Neural cell (in vitro differentiated cells): ENCODE data around the gene INSIG1. TPM values are rescaled to one million over a fixed set of nuclear protein-coding genes. Genes with fewer than 3 reads are reported as not detected.

Experiments used
- H2AFZ ChIP-seq: fragments of 200-600, 300-800 bp; sonication (generic), shearing (Covaris generic); 2 replicates; pipeline ENCODE4 v1.6.0; 2014; ENCODE audit warnings: low read depth, mild to moderate bottlenecking, antibody characterized with exemption, low read length, moderate library complexity
- H3F3A ChIP-seq: fragments of 200-600 bp; shearing (Covaris generic); 2 replicates; pipeline ENCODE4 v1.6.1; 2016; ENCODE audit warnings: mild to moderate bottlenecking, moderate library complexity, mixed read lengths, antibody characterized with exemption, low read length; ENCODE audit not compliant: insufficient read depth, poor library complexity, severe bottlenecking
- H3K27ac ChIP-seq: fragments of 200-600, 300-800 bp; sonication (generic), shearing (Covaris generic); 2 replicates; pipeline ENCODE4 v1.5.1; 2014; ENCODE audit warnings: mild to moderate bottlenecking, low read length, moderate library complexity
- H3K27me3 ChIP-seq: fragments of 300-800, 200-600 bp; sonication (generic), shearing (Covaris generic); 2 replicates; pipeline ENCODE4 v1.6.0; 2014; ENCODE audit warnings: mild to moderate bottlenecking, low read depth, low read length, moderate library complexity; ENCODE audit not compliant: insufficient read depth
- H3K36me3 ChIP-seq: fragments of 300-800, 200-600 bp; sonication (generic), shearing (Covaris generic); 2 replicates; pipeline ENCODE4 v1.5.1; 2014; ENCODE audit warnings: mild to moderate bottlenecking, antibody characterized with exemption, low read length, moderate library complexity; ENCODE audit not compliant: insufficient read depth
- H3K4me2 ChIP-seq: fragments of 300-800, 200-600 bp; sonication (generic), shearing (Covaris generic); 2 replicates; pipeline ENCODE4 v1.6.0; 2014; ENCODE audit warnings: mild to moderate bottlenecking, low read length
- H3K4me3 ChIP-seq: fragments of 300-800, 200-600 bp; sonication (generic), shearing (Covaris generic); 2 replicates; pipeline ENCODE4 v1.5.1; 2014; ENCODE audit warnings: mild to moderate bottlenecking, low read length, moderate library complexity
- H3K79me2 ChIP-seq: fragments of 200-600 bp; shearing (Covaris generic); replicated peaks from 2 replicates; pipeline ENCODE4 v1.6.0; 2014; ENCODE audit warnings: mild to moderate bottlenecking, low read length, moderate library complexity; ENCODE audit not compliant: insufficient read depth
- H3K9ac ChIP-seq: fragments of 300-800, 200-600 bp; sonication (generic), shearing (Covaris generic); 2 replicates; pipeline ENCODE4 v1.6.1; 2016; ENCODE audit warnings: mild to moderate bottlenecking, low read length, mixed read lengths
- H3K9me2 ChIP-seq: fragments of 200-600 bp; shearing (Covaris generic); 2 replicates; pipeline ENCODE4 v1.6.1; 2016; ENCODE audit warnings: mild to moderate bottlenecking, low read length, mixed read lengths; ENCODE audit not compliant: insufficient read depth
- H3K9me3 ChIP-seq: fragments of 200-600, 300-800 bp; sonication (generic), shearing (Covaris generic); 2 replicates; pipeline ENCODE4 v1.6.1; 2016; ENCODE audit warnings: mild to moderate bottlenecking, mixed run types, low read length, moderate library complexity, mixed read lengths
- H4K20me1 ChIP-seq: fragments of 200-600 bp; shearing (Covaris generic); 2 replicates; pipeline ENCODE4 v1.6.1; 2016; ENCODE audit warnings: mild to moderate bottlenecking, mixed run types; ENCODE audit not compliant: insufficient read depth
- CTCF ChIP-seq: fragments of 450-650 bp; IDR thresholded peaks from 2 replicates; pipeline ENCODE4 v1.5.1; 2014; ENCODE audit warnings: antibody characterized with exemption, mild to moderate bottlenecking, moderate library complexity; ENCODE audit not compliant: poor library complexity, severe bottlenecking
- EP300 ChIP-seq: fragments of 450-650 bp; conservative IDR thresholded peaks from 2 replicates; pipeline ENCODE4 v1.6.1; 2014; ENCODE audit warnings: antibody characterized with exemption, mild to moderate bottlenecking, moderate library complexity; ENCODE audit not compliant: poor library complexity, severe bottlenecking
- EZH2 ChIP-seq: fragments of 200-600, 300-800 bp; shearing (Covaris generic), sonication (generic); IDR thresholded peaks from 2 replicates; pipeline ENCODE4 v1.6.1; 2014; ENCODE audit warnings: antibody characterized with exemption, low read length, borderline replicate concordance, mild to moderate bottlenecking; ENCODE audit not compliant: insufficient read depth, poor library complexity, severe bottlenecking
- MXI1 ChIP-seq: fragments of 450-650 bp; conservative IDR thresholded peaks from 2 replicates; pipeline ENCODE4 v1.6.1; 2014; ENCODE audit warnings: antibody characterized with exemption, mild to moderate bottlenecking; ENCODE audit not compliant: poor library complexity, severe bottlenecking
- POLR2AphosphoS5 ChIP-seq: IDR thresholded peaks from 2 replicates; pipeline ENCODE4 v1.6.1; 2012
- RAD21 ChIP-seq: fragments of 450-650 bp; conservative IDR thresholded peaks from 2 replicates; pipeline ENCODE4 v1.6.1; 2014; ENCODE audit warnings: antibody characterized with exemption, mild to moderate bottlenecking, moderate library complexity
- SMC3 ChIP-seq: fragments of 450-650 bp; conservative IDR thresholded peaks from 2 replicates; pipeline ENCODE4 v1.6.1; 2014; ENCODE audit warnings: antibody characterized with exemption, mild to moderate bottlenecking, moderate library complexity; ENCODE audit not compliant: poor library complexity
- TAF1 ChIP-seq: IDR thresholded peaks from 2 replicates; pipeline ENCODE4 v1.6.1; 2012; ENCODE audit warnings: low read depth
- polyA plus RNA-seq: library from polyadenylated mRNA; depleted of rRNA; stranded (reverse); fragments of >200 nt; gene quantifications from 2 replicates; pipeline ENCODE4 v1.2.3, GENCODE V29; 2014
- TF ChIP-seq, protein P1 (sequence below): IDR thresholded peaks from 2 replicates; pipeline ENCODE4 v1.6.1; 2012; ENCODE audit warnings: borderline replicate concordance

The INSIG1 gene
- polyA plus RNA-seq, 1 donor from 2014 or later = 71.0 TPM

GRCh38 chr7:155257482-155258225, 40.0 kb upstream of the INSIG1 start:
- H2AFZ ChIP-seq = no peak overlapping the region
- no peak overlapping the region for H3K27ac ChIP-seq
- no peak overlapping the region for H3K4me2 ChIP-seq

DNA sequence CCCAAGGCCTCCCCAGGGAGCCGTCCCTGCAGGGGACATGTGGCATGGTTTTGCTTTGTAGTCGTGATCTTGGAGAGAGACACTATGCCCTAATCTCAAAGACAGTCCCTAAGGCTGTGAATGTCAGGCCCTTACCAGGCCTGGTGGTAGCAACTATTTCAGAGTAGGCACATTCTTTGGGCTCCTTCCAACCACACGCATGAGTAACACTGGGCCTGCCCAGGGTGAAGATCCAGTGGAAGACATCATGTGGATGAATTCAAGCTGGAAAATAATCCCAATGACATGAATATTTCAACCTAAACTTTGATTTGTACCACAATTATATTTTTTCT, 39.5 kb upstream of the INSIG1 start:
- Histone ChIP-seq H3K9me3 (no peaks in the 10 kb centered on the region), H3K36me3 (no peaks in the 10 kb centered on the region), H3F3A (no peaks in the 10 kb centered on the region), H3K9me2 (no peaks in the 10 kb centered on the region), H4K20me1 (no peaks in the 10 kb centered on the region), H3K27ac (no peak overlapping the region), H3K79me2 (no peaks in the 10 kb centered on the region), H3K27me3 (no peaks in the 10 kb centered on the region), H2AFZ (no peak overlapping the region), H3K4me3 (no peak overlapping the region), H3K4me2 (no peak overlapping the region), H3K9ac (no peak overlapping the region)
- no peak for TF ChIP-seq RAD21
- TF ChIP-seq CTCF = no peak
- no peak for TF ChIP-seq SMC3
- TF ChIP-seq MXI1 = no peak
- no peak for TF ChIP-seq TAF1
- TF ChIP-seq POLR2AphosphoS5 = no peak
- TF ChIP-seq, protein P1, sequence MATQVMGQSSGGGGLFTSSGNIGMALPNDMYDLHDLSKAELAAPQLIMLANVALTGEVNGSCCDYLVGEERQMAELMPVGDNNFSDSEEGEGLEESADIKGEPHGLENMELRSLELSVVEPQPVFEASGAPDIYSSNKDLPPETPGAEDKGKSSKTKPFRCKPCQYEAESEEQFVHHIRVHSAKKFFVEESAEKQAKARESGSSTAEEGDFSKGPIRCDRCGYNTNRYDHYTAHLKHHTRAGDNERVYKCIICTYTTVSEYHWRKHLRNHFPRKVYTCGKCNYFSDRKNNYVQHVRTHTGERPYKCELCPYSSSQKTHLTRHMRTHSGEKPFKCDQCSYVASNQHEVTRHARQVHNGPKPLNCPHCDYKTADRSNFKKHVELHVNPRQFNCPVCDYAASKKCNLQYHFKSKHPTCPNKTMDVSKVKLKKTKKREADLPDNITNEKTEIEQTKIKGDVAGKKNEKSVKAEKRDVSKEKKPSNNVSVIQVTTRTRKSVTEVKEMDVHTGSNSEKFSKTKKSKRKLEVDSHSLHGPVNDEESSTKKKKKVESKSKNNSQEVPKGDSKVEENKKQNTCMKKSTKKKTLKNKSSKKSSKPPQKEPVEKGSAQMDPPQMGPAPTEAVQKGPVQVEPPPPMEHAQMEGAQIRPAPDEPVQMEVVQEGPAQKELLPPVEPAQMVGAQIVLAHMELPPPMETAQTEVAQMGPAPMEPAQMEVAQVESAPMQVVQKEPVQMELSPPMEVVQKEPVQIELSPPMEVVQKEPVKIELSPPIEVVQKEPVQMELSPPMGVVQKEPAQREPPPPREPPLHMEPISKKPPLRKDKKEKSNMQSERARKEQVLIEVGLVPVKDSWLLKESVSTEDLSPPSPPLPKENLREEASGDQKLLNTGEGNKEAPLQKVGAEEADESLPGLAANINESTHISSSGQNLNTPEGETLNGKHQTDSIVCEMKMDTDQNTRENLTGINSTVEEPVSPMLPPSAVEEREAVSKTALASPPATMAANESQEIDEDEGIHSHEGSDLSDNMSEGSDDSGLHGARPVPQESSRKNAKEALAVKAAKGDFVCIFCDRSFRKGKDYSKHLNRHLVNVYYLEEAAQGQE = no peak
- TF ChIP-seq EZH2 = no peak

More at GRCh38 chr7:155257482-155258225, 40.0 kb upstream of the INSIG1 start:
- Histone ChIP-seq H4K20me1 (no peaks in the 10 kb centered on the region), H3K36me3 (no peaks in the 10 kb centered on the region), H3K4me3 (no peak overlapping the region), H3F3A (no peaks in the 10 kb centered on the region), H3K9me3 (no peaks in the 10 kb centered on the region), H3K9me2 (no peaks in the 10 kb centered on the region), H3K79me2 (no peaks in the 10 kb centered on the region), H3K9ac (no peak overlapping the region), H3K27me3 (no peaks in the 10 kb centered on the region)
- no peak for TF ChIP-seq CTCF
- no peak for TF ChIP-seq EP300
- TF ChIP-seq, protein P1 = no peak
- TF ChIP-seq EZH2 = no peak
- no peak for TF ChIP-seq TAF1
- no peak for TF ChIP-seq SMC3
- no peak for TF ChIP-seq MXI1
